Large intestine (tissue), 3 donors: Measurements from ENCODE around the gene ENO4. TPM values are rescaled to one million over a fixed set of nuclear protein-coding genes. Genes with fewer than 3 reads are reported as not detected.

ENCODE experiments used
- DNase-seq, 2 donors: peaks; one replicate each; pipeline versions ENCODE4 v3.0.0 to v3.0.0-alpha.2; 2013
- H3K27ac ChIP-seq: one replicate; pipeline ENCODE4 v1.5.1; 2013; ENCODE audit warnings: low read length
- H3K27me3 ChIP-seq: 2 replicates; pipeline ENCODE4 v1.6.1; 2013; ENCODE audit warnings: low read length; ENCODE audit not compliant: control insufficient read depth, insufficient read depth
- H3K36me3 ChIP-seq: 2 replicates; pipeline ENCODE4 v1.6.1; 2013; ENCODE audit warnings: low read length; ENCODE audit not compliant: control insufficient read depth, insufficient read depth
- H3K4me1 ChIP-seq: one replicate; pipeline ENCODE4 v1.6.1; 2013; ENCODE audit warnings: low read length; ENCODE audit not compliant: control insufficient read depth, insufficient read depth
- H3K4me3 ChIP-seq: one replicate; pipeline ENCODE4 v1.5.1; 2013; ENCODE audit warnings: low read length
- H3K9me3 ChIP-seq: one replicate; pipeline ENCODE4 v1.6.1; 2013; ENCODE audit warnings: mild to moderate bottlenecking, low read depth, low read length, moderate library complexity; ENCODE audit not compliant: control insufficient read depth
- WGBS: methylation state at CpG from one replicate; pipeline ENCODE4 v1.1.5; 2013; ENCODE audit warnings: low lambda C conversion rate; ENCODE audit not compliant: insufficient coverage; 5-methylcytosine and 5-hydroxymethylcytosine counted together
- polyA plus RNA-seq: library from polyadenylated mRNA; unstranded; fragments of 120-200 nt; gene quantifications from one replicate; pipeline ENCODE4 v1.2.1, GENCODE V29; 2013

ENO4 gene
- polyA plus RNA-seq, 1 donor = 1.1 TPM

- WGBS = 100% methylated on average over 1 of the region's 1 CpG
- H3K4me1 ChIP-seq = no peaks in the 10 kb centered on the region
- H3K9me3 ChIP-seq = no peaks in the 10 kb centered on the region
- H3K36me3 ChIP-seq = peaks cover 37% of the 10 kb centered on the region
- H3K27me3 ChIP-seq = no peaks in the 10 kb centered on the region
- no peak overlapping the region for H3K27ac ChIP-seq
- H3K4me3 ChIP-seq = no peak overlapping the region
- no peak for DNase-seq
Observed at GRCh38 chr10:116909307-116909706, 60.0 kb downstream of the ENO4 start.

- Histone ChIP-seq H3K27ac (no peak overlapping the region), H3K36me3 (peaks cover 43% of the 10 kb centered on the region), H3K27me3 (no peaks in the 10 kb centered on the region), H3K4me3 (no peak overlapping the region), H3K4me1 (no peaks in the 10 kb centered on the region), H3K9me3 (no peaks in the 10 kb centered on the region)
- no peak for DNase-seq
- WGBS = 100% methylated on average over 1 of the region's 3 CpGs
Observed at GRCh38 chr10:116910910-116911309, 61.6 kb downstream of the ENO4 start.

GRCh38 chr10:116912162-116912561 is 62.9 kb downstream of the ENO4 start:
- no peaks in the 10 kb centered on the region for H3K4me1 ChIP-seq
- peak; percentile 12 to 31 for DNase-seq
- peaks cover 36% of the 10 kb centered on the region for H3K36me3 ChIP-seq
- no peaks in the 10 kb centered on the region for H3K9me3 ChIP-seq
- WGBS = no CpG with 5 or more reads among the region's 1 CpG
- H3K27me3 ChIP-seq = no peaks in the 10 kb centered on the region
- no peak overlapping the region for H3K4me3 ChIP-seq
- no peak overlapping the region for H3K27ac ChIP-seq

- Histone ChIP-seq H3K36me3 (peaks cover 33% of the 10 kb centered on the region), H3K9me3 (no peaks in the 10 kb centered on the region), H3K4me3 (no peak overlapping the region), H3K4me1 (no peaks in the 10 kb centered on the region), H3K27me3 (no peaks in the 10 kb centered on the region), H3K27ac (no peak overlapping the region)
- WGBS = 88% methylated on average over 1 of the region's 1 CpG
- no peak for DNase-seq
Observed at GRCh38 chr10:116913695-116914094, 64.4 kb downstream of the ENO4 start.

- Histone ChIP-seq H3K9me3 (no peaks in the 10 kb centered on the region), H3K4me3 (no peak overlapping the region), H3K27me3 (no peaks in the 10 kb centered on the region), H3K4me1 (no peaks in the 10 kb centered on the region), H3K27ac (no peak overlapping the region), H3K36me3 (peaks cover 44% of the 10 kb centered on the region)
- DNase-seq = no peak
- no CpG with 5 or more reads among the region's 2 CpGs for WGBS
Observed at GRCh38 chr10:116915340-116915739, 66.0 kb downstream of the ENO4 start.

- H3K27me3 ChIP-seq = no peaks in the 10 kb centered on the region
- H3K27ac ChIP-seq = no peak overlapping the region
- no peaks in the 10 kb centered on the region for H3K9me3 ChIP-seq
- no peaks in the 10 kb centered on the region for H3K4me1 ChIP-seq
- no peak overlapping the region for H3K4me3 ChIP-seq
- DNase-seq = no peak
- H3K36me3 ChIP-seq = peaks cover 41% of the 10 kb centered on the region
- 100% methylated on average over 1 of the region's 3 CpGs for WGBS
Observed at GRCh38 chr10:116917481-116917880, 68.2 kb downstream of the ENO4 start.

GRCh38 chr10:116918583-116918982 is 69.3 kb downstream of the ENO4 start:
- H3K27me3 ChIP-seq = no peaks in the 10 kb centered on the region
- WGBS = 100% methylated on average over 2 of the region's 2 CpGs
- peaks cover 37% of the 10 kb centered on the region for H3K36me3 ChIP-seq
- no peaks in the 10 kb centered on the region for H3K4me1 ChIP-seq
- no peak overlapping the region for H3K4me3 ChIP-seq
- no peaks in the 10 kb centered on the region for H3K9me3 ChIP-seq
- no peak for DNase-seq
- no peak overlapping the region for H3K27ac ChIP-seq

- Histone ChIP-seq H3K27me3 (no peaks in the 10 kb centered on the region), H3K27ac (no peak overlapping the region), H3K4me1 (no peaks in the 10 kb centered on the region), H3K36me3 (peaks cover 33% of the 10 kb centered on the region), H3K9me3 (no peaks in the 10 kb centered on the region), H3K4me3 (no peak overlapping the region)
- 100% methylated on average over 2 of the region's 2 CpGs for WGBS
- DNase-seq = no peak
Observed at GRCh38 chr10:116919164-116919563, 69.9 kb downstream of the ENO4 start.

- Histone ChIP-seq H3K4me3 (no peak overlapping the region), H3K27ac (no peak overlapping the region), H3K27me3 (no peaks in the 10 kb centered on the region), H3K9me3 (no peaks in the 10 kb centered on the region), H3K4me1 (no peaks in the 10 kb centered on the region), H3K36me3 (peaks cover 30% of the 10 kb centered on the region)
- no peak for DNase-seq
- no CpG with 5 or more reads among the region's 2 CpGs for WGBS
Observed at GRCh38 chr10:116919706-116920105, 70.4 kb downstream of the ENO4 start.

- peaks cover 27% of the 10 kb centered on the region for H3K36me3 ChIP-seq
- no CpG with 5 or more reads among the region's 3 CpGs for WGBS
- no peaks in the 10 kb centered on the region for H3K4me1 ChIP-seq
- H3K4me3 ChIP-seq = no peak overlapping the region
- no peak for DNase-seq
- H3K27me3 ChIP-seq = no peaks in the 10 kb centered on the region
- H3K9me3 ChIP-seq = no peaks in the 10 kb centered on the region
- no peak overlapping the region for H3K27ac ChIP-seq
Observed at GRCh38 chr10:116925056-116925455, 75.8 kb downstream of the ENO4 start.

GRCh38 chr10:116926426-116926825 is 77.1 kb downstream of the ENO4 start:
- H3K27me3 ChIP-seq = no peaks in the 10 kb centered on the region
- H3K27ac ChIP-seq = no peak overlapping the region
- 100% methylated on average over 3 of the region's 3 CpGs for WGBS
- H3K36me3 ChIP-seq = peaks cover 18% of the 10 kb centered on the region
- no peaks in the 10 kb centered on the region for H3K4me1 ChIP-seq
- no peaks in the 10 kb centered on the region for H3K9me3 ChIP-seq
- no peak overlapping the region for H3K4me3 ChIP-seq
- DNase-seq = no peak
